ENCODE results near the gene OSER1.

The OSER1 gene

DNA sequence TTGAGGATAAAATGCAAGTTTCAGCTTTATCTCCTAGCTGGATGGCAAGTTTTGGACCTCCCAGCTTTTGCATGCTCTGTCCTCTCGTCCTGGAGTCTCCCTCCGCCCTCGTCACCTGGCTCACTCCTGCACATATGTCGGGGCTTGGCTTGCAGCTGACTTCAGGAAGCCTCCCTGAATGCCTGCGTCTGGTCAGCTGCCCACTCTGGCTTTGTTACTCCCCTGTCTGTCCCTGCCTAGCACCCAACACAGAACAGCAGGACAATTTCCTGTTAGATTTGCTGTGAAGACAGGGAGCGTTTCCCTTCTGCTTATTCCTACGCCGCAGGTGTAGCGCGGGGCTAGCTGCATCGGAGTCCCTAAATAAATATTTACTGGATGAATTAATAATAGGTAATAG, 29.0 kb downstream of the OSER1 start:
- TF ChIP-seq GATA2 (IDR thresholded peaks at IDR 0.05; ENCODE audit: low read depth, low read length) (no peak), GATA3 (IDR thresholded peaks at IDR 0.05; ENCODE audit: low read depth, low read length) (no peak)

DNA sequence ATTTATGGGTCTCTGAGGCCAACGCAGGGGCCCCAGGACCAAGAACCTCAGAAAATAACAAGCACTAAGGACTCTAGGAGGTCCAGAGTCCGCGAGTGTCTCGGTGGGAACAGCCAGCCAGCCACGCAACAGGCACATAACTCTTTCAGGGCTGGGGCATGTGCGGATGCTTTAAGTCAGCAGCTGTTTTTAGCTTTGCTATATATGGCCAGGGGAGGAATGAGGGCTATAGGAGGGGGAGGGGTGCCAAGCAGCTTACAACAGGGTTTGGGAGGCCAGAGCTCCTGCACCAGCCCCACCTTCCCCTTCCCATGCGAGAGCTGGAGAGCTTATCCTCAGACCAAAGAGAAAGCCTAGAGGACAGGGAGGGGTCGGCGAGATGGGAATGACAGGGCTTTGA, 29.8 kb downstream of the OSER1 start:
- TF ChIP-seq GATA3 (IDR thresholded peaks at IDR 0.05; ENCODE audit: low read depth, low read length) (no peak), GATA2 (IDR thresholded peaks at IDR 0.05; ENCODE audit: low read depth, low read length) (no peak)

DNA sequence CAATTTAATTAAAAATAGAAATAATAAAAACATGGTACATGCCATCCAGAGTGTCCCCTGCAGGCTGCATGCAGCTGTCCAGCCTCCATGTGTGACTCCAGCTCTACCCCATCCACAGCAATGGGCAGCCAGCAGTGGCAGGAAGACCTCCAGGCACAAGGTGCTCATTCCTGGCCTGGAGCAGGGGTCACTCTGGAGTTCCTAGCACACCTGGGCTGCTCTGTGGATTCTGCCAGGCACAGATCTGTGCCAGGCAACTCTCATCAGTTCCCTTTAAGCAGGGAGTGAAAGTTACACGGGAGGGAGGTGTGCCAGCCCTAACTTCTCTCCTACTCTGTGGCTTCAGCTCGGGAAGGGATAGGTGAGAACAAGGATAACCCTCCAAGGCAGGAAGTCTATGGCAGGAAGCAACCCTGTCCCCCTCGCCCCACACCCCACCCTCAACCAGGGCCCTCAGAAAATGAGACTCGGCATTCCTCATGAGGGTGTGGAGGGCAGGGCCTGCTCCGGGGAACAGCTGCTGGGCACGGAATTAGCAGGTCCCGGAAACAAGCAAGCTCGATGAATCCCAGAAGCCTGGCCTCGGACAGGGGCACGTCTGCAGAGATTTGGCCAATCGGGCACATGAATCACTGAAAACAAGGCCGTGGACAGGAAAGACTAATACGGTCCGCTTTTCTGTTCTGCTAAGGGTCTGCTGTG, 33.6 kb downstream of the OSER1 start:
- TF ChIP-seq GATA2 (IDR thresholded peaks at IDR 0.05; ENCODE audit: low read depth, low read length) (no peak), GATA3 (IDR thresholded peaks at IDR 0.05; ENCODE audit: low read depth, low read length) (no peak)

DNA sequence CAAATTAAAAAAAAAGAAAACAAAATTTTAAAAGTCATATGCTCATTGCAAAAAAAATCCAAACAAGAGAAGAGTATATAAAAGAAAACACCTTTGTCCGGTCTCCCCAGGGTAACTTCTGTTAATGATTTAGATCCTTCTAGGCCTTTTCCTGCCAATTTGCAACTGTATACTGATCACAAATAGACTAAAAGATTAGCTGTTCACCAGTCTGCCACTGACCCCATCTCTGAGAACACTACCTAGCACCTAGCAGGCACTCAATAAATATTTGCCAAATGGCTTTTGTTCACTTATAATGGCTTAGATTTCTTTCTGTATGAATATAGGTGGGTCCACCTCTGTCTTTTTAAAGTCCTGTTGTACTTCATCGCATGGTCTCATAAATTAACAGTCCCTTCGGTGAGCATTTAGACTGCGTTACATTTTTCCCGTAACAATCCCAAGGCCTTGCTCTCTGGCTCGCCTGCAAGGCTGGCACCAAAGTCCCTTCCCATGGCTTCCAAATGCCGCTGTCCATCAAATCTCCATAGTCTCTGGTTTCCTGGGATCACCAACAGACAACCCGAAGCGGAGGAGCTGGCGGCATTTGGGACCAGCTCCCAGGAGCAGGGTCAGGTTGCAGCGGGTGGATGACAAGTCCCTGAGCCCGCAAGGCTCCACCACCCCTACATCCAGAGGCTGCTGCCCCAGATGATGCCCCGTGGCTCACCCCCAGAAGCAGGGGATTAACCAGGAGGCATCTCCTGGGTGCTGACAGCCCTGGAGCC, 35.4 kb downstream of the OSER1 start:
- no peak for TF ChIP-seq GATA2 (IDR thresholded peaks at IDR 0.05; ENCODE audit: low read depth, low read length)
- no peak for TF ChIP-seq GATA3 (IDR thresholded peaks at IDR 0.05; ENCODE audit: low read depth, low read length)

DNA sequence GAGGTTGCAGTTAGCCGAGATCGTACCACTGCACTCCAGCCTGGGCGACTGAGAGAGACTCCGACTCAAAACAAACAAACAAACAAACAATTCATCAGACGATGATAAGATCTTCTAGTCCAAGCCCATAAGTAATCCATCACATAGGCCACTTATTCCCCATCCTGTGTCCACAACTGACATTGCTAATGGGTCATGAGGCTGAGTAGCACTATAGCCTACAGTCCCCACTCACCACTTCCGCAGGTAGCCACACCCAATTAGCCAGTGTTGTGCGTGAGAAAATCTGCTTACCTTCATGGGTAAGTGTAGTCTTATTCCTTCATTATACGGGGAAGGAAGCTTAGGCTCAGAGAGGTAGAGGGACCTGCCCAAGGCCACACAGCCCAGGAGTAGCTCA, 36.7 kb downstream of the OSER1 start:
- no peak for TF ChIP-seq GATA3 (IDR thresholded peaks at IDR 0.05; ENCODE audit: low read depth, low read length)
- TF ChIP-seq GATA2 (IDR thresholded peaks at IDR 0.05; ENCODE audit: low read depth, low read length) = no peak

DNA sequence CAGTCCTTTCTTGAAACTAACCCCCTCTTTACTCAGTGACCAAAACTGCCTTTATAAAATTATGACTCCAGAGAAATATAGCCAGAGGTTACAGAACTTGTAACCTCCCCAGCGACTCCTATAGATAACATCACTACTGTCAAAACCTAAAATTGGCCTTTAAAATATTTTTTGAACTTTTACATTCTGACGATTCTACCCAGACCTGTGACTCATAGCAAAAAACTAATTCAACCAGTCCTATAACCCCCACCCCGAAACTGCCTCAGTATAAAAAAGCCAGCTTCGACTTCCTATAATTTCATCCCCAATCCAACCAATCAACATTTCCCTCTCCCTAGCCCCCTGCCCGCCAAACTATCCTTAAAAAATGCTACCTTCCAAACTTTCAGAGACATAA, 37.5 kb downstream of the OSER1 start:
- no peak for TF ChIP-seq GATA2 (IDR thresholded peaks at IDR 0.05; ENCODE audit: low read depth, low read length)
- TF ChIP-seq GATA3 (IDR thresholded peaks at IDR 0.05; ENCODE audit: low read depth, low read length) = no peak

DNA sequence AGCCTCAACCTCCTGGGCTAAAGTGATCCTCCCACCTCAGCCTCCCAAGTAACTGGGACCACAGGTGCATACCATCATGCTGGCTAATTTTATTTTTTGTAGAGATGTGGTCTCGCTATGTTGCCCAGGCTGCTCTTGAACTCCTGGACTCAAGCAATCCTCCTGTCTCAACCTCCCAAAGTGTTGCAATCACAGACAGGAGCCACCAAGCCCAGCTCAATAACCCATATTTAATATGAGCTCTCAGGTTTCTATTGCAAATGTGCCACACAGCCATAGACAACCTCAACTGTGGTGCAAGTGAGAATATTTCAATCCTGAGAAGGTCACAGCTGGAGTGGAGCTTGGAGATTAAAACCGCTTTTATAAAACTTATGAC, 38.0 kb downstream of the OSER1 start:
- no peak for TF ChIP-seq GATA2 (IDR thresholded peaks at IDR 0.05; ENCODE audit: low read depth, low read length)
- TF ChIP-seq GATA3 (IDR thresholded peaks at IDR 0.05; ENCODE audit: low read depth, low read length) = no peak

DNA sequence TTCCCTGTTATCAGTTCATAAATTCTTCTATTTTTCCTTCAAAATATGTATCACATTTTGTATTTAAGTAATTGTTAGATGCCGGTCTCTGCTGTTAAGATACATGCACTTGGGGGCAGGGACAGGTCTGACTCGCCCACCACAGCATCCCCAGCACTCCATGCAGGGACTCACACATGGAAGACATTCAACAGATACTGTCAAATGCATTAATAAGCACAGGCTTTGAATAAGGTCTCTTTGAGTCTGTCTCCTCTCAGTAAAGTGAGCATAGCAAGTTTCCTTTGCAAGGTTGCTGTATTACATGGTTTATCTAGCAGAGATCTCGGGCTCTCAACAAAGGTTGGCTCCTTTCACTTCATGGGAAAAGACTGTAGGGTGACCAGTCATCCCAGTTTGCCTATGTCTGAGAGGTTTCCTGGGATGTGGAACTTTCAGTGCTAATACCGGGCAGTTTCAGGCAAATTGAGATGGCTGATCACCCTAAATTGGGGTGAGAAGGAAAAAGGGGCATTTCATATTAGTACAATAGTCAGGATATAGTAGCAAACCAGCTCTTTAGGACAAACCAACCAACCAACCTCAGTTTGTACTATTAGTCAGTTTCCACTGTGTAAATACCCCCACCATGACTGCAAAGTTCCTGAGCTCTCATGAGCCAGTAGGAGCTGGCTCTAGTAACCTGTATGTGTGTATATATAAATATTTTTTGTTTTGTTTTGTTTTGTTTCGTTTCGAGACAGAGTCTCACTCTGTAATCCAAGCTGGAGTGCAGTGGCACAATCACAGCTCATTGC, 38.6 kb downstream of the OSER1 start:
- TF ChIP-seq GATA2 (IDR thresholded peaks at IDR 0.05; ENCODE audit: low read depth, low read length) (no peak), GATA3 (IDR thresholded peaks at IDR 0.05; ENCODE audit: low read depth, low read length) (no peak)

DNA sequence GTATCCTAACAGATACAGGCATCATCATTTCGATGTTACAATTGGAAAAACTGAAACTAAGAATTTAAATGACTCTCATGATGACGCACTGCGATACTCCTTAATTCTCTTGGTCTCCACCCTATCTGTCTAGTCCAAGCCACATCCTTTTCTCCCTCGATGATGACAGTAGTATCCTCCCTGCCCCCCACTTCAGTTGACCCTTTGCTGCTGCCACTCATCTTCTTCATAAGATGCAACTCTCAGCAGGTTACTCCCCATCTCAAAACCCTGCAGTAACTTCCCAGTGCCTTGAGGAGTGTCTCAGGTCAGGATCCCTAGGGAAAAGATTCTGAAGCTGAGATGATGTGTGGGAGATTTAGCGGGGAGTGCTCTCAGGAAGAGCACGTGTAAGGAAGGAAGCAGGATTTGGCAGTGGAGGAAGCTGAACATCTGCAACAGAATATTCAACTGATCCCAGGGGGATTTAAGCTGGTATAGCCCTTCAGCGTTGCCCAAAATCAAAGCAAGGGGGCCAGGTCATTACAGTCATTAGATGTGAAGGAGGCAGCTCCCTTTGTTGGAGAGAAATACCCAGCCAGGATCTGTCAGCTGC, 39.7 kb downstream of the OSER1 start:
- TF ChIP-seq GATA2 (IDR thresholded peaks at IDR 0.05; ENCODE audit: low read depth, low read length) (no peak), GATA3 (IDR thresholded peaks at IDR 0.05; ENCODE audit: low read depth, low read length) (no peak)

DNA sequence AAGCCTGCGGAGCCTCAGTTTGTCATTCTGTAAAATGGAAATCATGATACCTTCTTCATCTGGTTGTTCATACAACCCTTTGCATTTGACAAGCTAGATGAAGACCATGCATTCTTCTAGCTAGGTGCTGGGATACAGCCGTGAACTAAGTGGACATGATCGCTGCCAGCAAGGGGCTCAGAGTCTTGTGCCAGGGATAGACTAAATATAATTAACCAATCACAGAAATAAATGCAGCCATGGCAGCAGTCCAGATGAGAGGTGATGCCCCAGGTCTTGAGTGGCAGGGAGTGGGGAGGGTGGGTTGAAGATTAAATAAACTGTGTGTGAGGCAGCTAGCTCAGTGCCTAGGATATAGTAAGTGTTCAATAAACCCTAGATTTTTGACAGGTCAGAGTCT, 42.8 kb downstream of the OSER1 start:
- TF ChIP-seq GATA3 (IDR thresholded peaks at IDR 0.05; ENCODE audit: low read depth, low read length) (no peak), GATA2 (IDR thresholded peaks at IDR 0.05; ENCODE audit: low read depth, low read length) (no peak)

DNA sequence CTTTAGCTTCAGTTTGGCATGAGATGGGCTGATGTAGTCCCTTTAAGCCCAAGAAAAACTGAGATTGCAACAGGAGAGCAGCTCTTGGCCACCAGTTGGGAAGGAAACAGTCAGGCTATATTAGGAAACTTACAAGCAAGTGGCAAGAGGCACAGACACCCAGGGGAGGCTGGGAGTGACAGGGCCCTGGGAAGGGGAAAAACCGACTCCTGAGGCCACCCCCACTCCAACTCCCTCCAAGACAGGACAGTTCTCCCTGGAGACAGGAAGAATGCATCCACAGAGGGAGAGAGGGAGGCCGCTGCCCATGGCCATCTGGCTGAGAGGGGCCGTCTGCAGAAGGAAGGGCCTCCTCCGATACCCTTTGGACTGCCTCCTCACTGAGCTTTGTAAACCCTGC, 44.1 kb downstream of the OSER1 start:
- TF ChIP-seq GATA2 (IDR thresholded peaks at IDR 0.05; ENCODE audit: low read depth, low read length) (no peak), GATA3 (IDR thresholded peaks at IDR 0.05; ENCODE audit: low read depth, low read length) (no peak)

DNA sequence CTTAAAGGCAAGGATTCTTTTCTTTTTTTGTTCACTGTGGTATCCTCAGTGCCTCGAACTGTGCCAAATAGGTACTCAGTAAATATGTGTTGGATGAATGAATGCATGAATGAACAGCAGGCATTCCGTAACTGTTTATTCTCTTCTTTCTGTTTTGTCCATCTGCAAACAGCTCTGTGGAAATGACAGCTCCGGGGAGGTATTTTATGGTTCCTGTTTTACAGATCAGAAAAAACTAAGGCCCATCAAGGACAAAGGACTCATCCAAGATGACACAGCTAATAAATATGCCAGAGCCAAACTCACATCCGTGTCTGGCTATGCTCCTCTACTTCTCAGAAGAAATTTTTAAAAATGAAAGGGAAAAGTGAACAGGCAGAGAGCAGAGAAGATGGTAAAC, 44.6 kb downstream of the OSER1 start:
- no peak for TF ChIP-seq GATA2 (IDR thresholded peaks at IDR 0.05; ENCODE audit: low read depth, low read length)
- TF ChIP-seq GATA3 (IDR thresholded peaks at IDR 0.05; ENCODE audit: low read depth, low read length) = no peak

DNA sequence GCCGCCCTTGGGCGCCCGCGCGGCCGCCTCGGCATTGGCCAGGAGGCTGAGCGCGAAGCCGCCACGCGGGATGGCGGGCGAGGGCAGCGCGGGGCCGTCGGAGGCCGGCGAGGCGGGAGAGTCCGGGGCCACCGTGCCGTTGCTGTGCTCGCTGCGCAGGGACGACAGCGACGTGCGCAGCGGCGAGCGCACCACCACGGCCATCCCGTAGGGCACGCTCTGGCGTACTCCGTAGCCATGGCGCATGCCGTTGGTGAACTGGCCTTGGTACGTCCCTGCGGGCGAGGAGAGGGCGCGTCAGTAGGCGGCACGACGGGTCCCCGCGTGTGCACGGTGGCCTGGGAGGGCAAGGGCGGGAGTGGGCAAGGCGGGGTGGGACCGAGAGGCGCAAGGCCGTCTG, 50.4 kb downstream of the OSER1 start:
- TF ChIP-seq GATA3 (IDR thresholded peaks at IDR 0.05; ENCODE audit: low read depth, low read length) (no peak), GATA2 (IDR thresholded peaks at IDR 0.05; ENCODE audit: low read depth, low read length) (no peak)

DNA sequence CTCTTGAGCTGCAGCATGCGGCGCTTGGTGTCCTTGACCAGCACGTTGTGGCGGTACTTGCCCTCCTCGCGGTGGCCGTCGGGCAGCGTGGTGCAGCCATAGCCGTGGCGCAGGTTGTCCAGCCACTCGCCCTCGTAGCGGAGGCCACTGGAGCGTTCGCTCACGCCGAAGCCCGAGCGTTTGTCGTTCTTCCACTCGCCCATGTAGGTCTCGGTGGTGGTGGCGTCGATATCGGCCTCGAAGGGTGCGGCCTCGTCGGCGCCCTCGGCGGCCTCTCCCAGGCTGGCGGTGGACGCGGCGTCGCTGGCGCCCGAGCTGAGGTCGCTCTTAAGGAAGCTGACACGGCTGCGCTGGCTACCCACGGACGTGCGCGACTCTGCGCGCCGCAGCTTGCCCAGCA, 50.9 kb downstream of the OSER1 start:
- TF ChIP-seq GATA2 (IDR thresholded peaks at IDR 0.05; ENCODE audit: low read depth, low read length) (no peak), GATA3 (IDR thresholded peaks at IDR 0.05; ENCODE audit: low read depth, low read length) (no peak)

All from SH-SY5Y (cell line).